Panc1 (cell line): ENCODE data around the gene JPH4. TPM values are rescaled to one million over a fixed set of nuclear protein-coding genes. Genes with fewer than 3 reads are reported as not detected.

Experiments used
- ATAC-seq: fragments of 200-7000 bp; cut with Tn5 transposase; 2 replicates; pipeline ENCODE4 v1.9.1; 2020; ENCODE audit warnings: mild to moderate bottlenecking, moderate library complexity
- BruUV-seq: library from RNA; stranded (reverse); fragments of 400-500 nt; replicated peaks from 2 replicates; lab custom pipeline; 2021; lab: Mats Ljungman, UMichigan
- CTCF ChIA-PET: fragments of 300-600 bp; sonication (Branson Sonifier 250); formaldehyde crosslinking; loops from one replicate; lab custom pipeline; 2022; ENCODE audit warnings: antibody characterized with exemption; lab: Charles Lee
- POLR2A ChIA-PET: fragments of 300-600 bp; sonication (Branson Sonifier 250); formaldehyde crosslinking; loops from one replicate; lab custom pipeline; 2022; ENCODE audit warnings: antibody characterized with exemption; lab: Charles Lee
- DNase-seq: peaks from one replicate; pipeline ENCODE4 v3.0.0-alpha.2; 2010; ENCODE audit warnings: low read depth, low spot score
- H3K27ac ChIP-seq: 2 replicates; pipeline ENCODE4 v1.5.1; 2011; ENCODE audit warnings: mild to moderate bottlenecking, low read length, inconsistent platforms
- H3K27me3 ChIP-seq: fragments of 200-500 bp; sonication (Bioruptor generic); 2 replicates; pipeline ENCODE4 v1.6.0; 2014; ENCODE audit warnings: low read length, inconsistent platforms; ENCODE audit not compliant: control insufficient read depth, insufficient read depth
- H3K36me3 ChIP-seq: fragments of 200-500 bp; sonication (Bioruptor generic); 2 replicates; pipeline ENCODE4 v1.5.1; 2014; ENCODE audit warnings: inconsistent platforms, mild to moderate bottlenecking, low read length, moderate library complexity; ENCODE audit not compliant: control insufficient read depth, insufficient read depth
- H3K4me1 ChIP-seq: 2 replicates; pipeline ENCODE4 v1.5.1; 2011; ENCODE audit warnings: inconsistent platforms, mild to moderate bottlenecking, low read length, moderate library complexity; ENCODE audit not compliant: control insufficient read depth, insufficient read depth
- H3K4me3 ChIP-seq, 2 experiments: 2 replicates each; pipeline ENCODE4 v1.5.1; 2011 to 2012; ENCODE audit warnings: low read depth in 2 of 2, low read length in 2 of 2, mild to moderate bottlenecking in 2 of 2, inconsistent platforms in 1 of 2, moderate library complexity in 1 of 2
- H3K9me3 ChIP-seq: fragments of 200-500 bp; sonication (Bioruptor generic); 2 replicates; pipeline ENCODE4 v1.5.1; 2014; ENCODE audit warnings: low read depth, mild to moderate bottlenecking, inconsistent platforms, low read length, moderate library complexity; ENCODE audit not compliant: control insufficient read depth, insufficient read depth
- CTCF ChIP-seq: fragments of 450-650 bp; IDR thresholded peaks from 2 replicates; pipeline ENCODE4 v1.5.1; 2017; ENCODE audit warnings: mild to moderate bottlenecking
- POLR2AphosphoS5 ChIP-seq: IDR thresholded peaks from 2 replicates; pipeline ENCODE4 v1.6.1; 2012; ENCODE audit warnings: mild to moderate bottlenecking, low read depth, low read length, moderate library complexity
- REST ChIP-seq, 2 experiments: IDR thresholded peaks; 2 replicates each; pipeline ENCODE4 v1.6.1; 2011 to 2012; ENCODE audit warnings: low read depth in 2 of 2, control low read depth in 1 of 2, low read length in 1 of 2, mild to moderate bottlenecking in 1 of 2, moderate library complexity in 1 of 2; ENCODE audit not compliant: insufficient read depth in 1 of 2
- SIN3A ChIP-seq: IDR thresholded peaks from 2 replicates; pipeline ENCODE4 v1.6.1; 2012; ENCODE audit warnings: low read depth, mild to moderate bottlenecking, low read length, moderate library complexity, borderline replicate concordance; ENCODE audit not compliant: insufficient read depth
- TCF7L2 ChIP-seq: IDR thresholded peaks from 2 replicates; pipeline ENCODE4 v1.6.1; 2011; ENCODE audit warnings: mild to moderate bottlenecking, low read depth, low read length, inconsistent platforms
- in situ Hi-C: cut with HindIII; loops from 2 replicates; pipeline ENCODE4 v1.10.0; 2016; ENCODE audit warnings: low sequenced_read_pairs, low pct_unique_long_range_greater_than_20kb
- intact Hi-C: fragments of 100-400 bp; cut with micrococcal nuclease; formaldehyde crosslinking; loops from one replicate; pipeline ENCODE4 v1.10.0; 2022; ENCODE audit not compliant: unreplicated experiment
- total RNA-seq: library from RNA; stranded (reverse); gene quantifications from one replicate; pipeline ENCODE4 v1.2.1, GENCODE V29; 2021; ENCODE audit not compliant: unreplicated experiment

JPH4 gene
- total RNA-seq, 1 experiment from 2014 or later: 0.05 TPM

GRCh38 chr14:23556700-23557440, 21.7 kb downstream of the JPH4 start:
- Histone ChIP-seq H3K4me1 (no peaks in the 10 kb centered on the region), H3K4me3 (peak overlapping the region; percentile 75 to 90), H3K9me3 (no peaks in the 10 kb centered on the region), H3K27me3 (no peaks in the 10 kb centered on the region), H3K36me3 (peaks cover 5% of the 10 kb centered on the region; the same call in 1 of the 2 replicates), H3K27ac (peak overlapping the region; percentile 89)
- ChIA-PET CTCF (interaction anchor here (0.6 kb wide), 1 partner anchor 31 kb away, joined by 10 read pairs; no protein-coding TSS in a partner anchor), POLR2A (no interaction called here)
- in situ Hi-C loops: no loop called here
- no peak for DNase-seq
- intact Hi-C loops: loop anchor here (10.0 kb wide), 1 partner anchor 232 kb away; the partner anchor contains the start of gene PABPN1
- no TSS peak for BruUV-seq
- TF ChIP-seq POLR2AphosphoS5: 0 out of 2 replicates have a peak, but pooled peaks have one; percentile 38
- no peak for TF ChIP-seq TCF7L2
- no peak for TF ChIP-seq CTCF
- no peak for TF ChIP-seq REST (IDR thresholded peaks at IDR 0.05; ENCODE audit: insufficient read depth in 1 of 2, low read depth in 2 of 2, low read length in 1 of 2)
- ATAC-seq: no peak

- TF ChIP-seq SIN3A: no peak
- TF ChIP-seq POLR2AphosphoS5: peak; percentile 56; the same call in 1 of the 2 replicates
- in situ Hi-C loops: no loop called here
- no peaks in the 10 kb centered on the region for H3K27me3 ChIP-seq
- CTCF ChIA-PET: no interaction called here
- no peak for DNase-seq
- peaks cover 7% of the 10 kb centered on the region; the same call in 1 of the 2 replicates for H3K36me3 ChIP-seq
- H3K4me1 ChIP-seq: no peaks in the 10 kb centered on the region
- POLR2A ChIA-PET: interaction anchor here (0.5 to 0.7 kb wide), 4 partner anchors 28 to 958 kb away, joined by 3 to 4 read pairs (median 4); partner anchors contain the start of gene ABHD4
- no peaks in the 10 kb centered on the region for H3K9me3 ChIP-seq
- TSS peak; percentile 77 for BruUV-seq
- intact Hi-C loops: loop anchor here (10.0 kb wide), 1 partner anchor 231 kb away; the partner anchor contains the start of gene PABPN1
- H3K27ac ChIP-seq: peak within 1 kb of the TSS; percentile 89
- peak; percentile 89 for ATAC-seq
- peak within 1 kb of the TSS; percentile 75 to 90 for H3K4me3 ChIP-seq
Observed at GRCh38 chr14:23555882-23556699, 22.5 kb downstream of the JPH4 start, which contains the start of gene THTPA. THTPA (plus strand) TSS chr14:23556271; CDS start chr14:23556758, 487 bp downstream.
